HEK293 (cell line): ENCODE measurements around the gene C2.

ENCODE experiments used
- KLF1 ChIP-seq: fragments of 450-650 bp; formaldehyde crosslinking; IDR thresholded peaks from 2 replicates; pipeline ENCODE4 v1.5.1; 2016; ENCODE audit warnings: missing biosample characterization, missing genetic modification characterization
- KLF7 ChIP-seq: fragments of 450-650 bp; formaldehyde crosslinking; IDR thresholded peaks from 2 replicates; pipeline ENCODE4 v1.5.1; 2016; ENCODE audit warnings: missing biosample characterization, missing genetic modification characterization, borderline replicate concordance
- REST ChIP-seq: fragments of 450-650 bp; formaldehyde crosslinking; IDR thresholded peaks from 2 replicates; pipeline ENCODE4 v1.5.1; 2016; ENCODE audit warnings: missing biosample characterization, missing genetic modification characterization
- SP7 ChIP-seq: fragments of 450-650 bp; formaldehyde crosslinking; IDR thresholded peaks from 2 replicates; pipeline ENCODE4 v1.5.1; 2016; ENCODE audit warnings: missing biosample characterization, missing genetic modification characterization
- TCF7L2 ChIP-seq: IDR thresholded peaks from 2 replicates; pipeline ENCODE4 v1.6.1; 2011; ENCODE audit warnings: low read depth, mild to moderate bottlenecking, inconsistent platforms, low read length, moderate library complexity, borderline replicate concordance
- YY1 ChIP-seq: fragments of 450-650 bp; formaldehyde crosslinking; IDR thresholded peaks from 2 replicates; pipeline ENCODE4 v1.5.1; 2018; ENCODE audit warnings: missing biosample characterization, missing genetic modification characterization
- ZBTB10 ChIP-seq: fragments of 450-650 bp; formaldehyde crosslinking; IDR thresholded peaks from 2 replicates; pipeline ENCODE4 v1.5.1; 2016; ENCODE audit warnings: missing biosample characterization, missing genetic modification characterization
- ZFP69B ChIP-seq: fragments of 450-650 bp; formaldehyde crosslinking; IDR thresholded peaks from 2 replicates; pipeline ENCODE4 v1.5.1; 2016; ENCODE audit warnings: missing biosample characterization, missing genetic modification characterization
- ZIC2 ChIP-seq: fragments of 450-650 bp; formaldehyde crosslinking; IDR thresholded peaks from 2 replicates; pipeline ENCODE4 v1.5.1; 2016; ENCODE audit warnings: missing biosample characterization, missing genetic modification characterization
- ZNF10 ChIP-seq: fragments of 450-650 bp; formaldehyde crosslinking; IDR thresholded peaks from 2 replicates; pipeline ENCODE4 v1.5.1; 2017; ENCODE audit warnings: missing biosample characterization, missing genetic modification characterization
- ZNF266 ChIP-seq: fragments of 450-650 bp; formaldehyde crosslinking; IDR thresholded peaks from 2 replicates; pipeline ENCODE4 v1.5.1; 2016; ENCODE audit warnings: missing biosample characterization, missing genetic modification characterization, low read depth
- ZNF529 ChIP-seq: fragments of 450-650 bp; formaldehyde crosslinking; IDR thresholded peaks from 2 replicates; pipeline ENCODE4 v1.5.1; 2017; ENCODE audit warnings: missing genetic modification characterization, missing biosample characterization; ENCODE audit not compliant: insufficient replicate concordance
- ZNF585B ChIP-seq: fragments of 450-650 bp; formaldehyde crosslinking; IDR thresholded peaks from 2 replicates; pipeline ENCODE4 v1.5.1; 2016; ENCODE audit warnings: missing biosample characterization, missing genetic modification characterization
- ZNF629 ChIP-seq: fragments of 450-650 bp; formaldehyde crosslinking; IDR thresholded peaks from 2 replicates; pipeline ENCODE4 v1.5.1; 2017; ENCODE audit warnings: missing biosample characterization, missing genetic modification characterization
- ZNF677 ChIP-seq: fragments of 450-650 bp; IDR thresholded peaks from 2 replicates; pipeline ENCODE4 v1.5.0; 2018; ENCODE audit warnings: missing biosample characterization, mild to moderate bottlenecking, missing genetic modification characterization, moderate library complexity
- ZSCAN30 ChIP-seq: fragments of 450-650 bp; IDR thresholded peaks from 2 replicates; pipeline ENCODE4 v1.5.1; 2018; ENCODE audit warnings: missing biosample characterization, mild to moderate bottlenecking, missing genetic modification characterization, moderate library complexity
- ZSCAN5A ChIP-seq: fragments of 450-650 bp; formaldehyde crosslinking; IDR thresholded peaks from 2 replicates; pipeline ENCODE4 v1.5.1; 2016; ENCODE audit warnings: missing biosample characterization, missing genetic modification characterization
- TF ChIP-seq, protein P1 (sequence below): fragments of 450-650 bp; formaldehyde crosslinking; conservative IDR thresholded peaks from 2 replicates; pipeline ENCODE4 v1.5.1; 2016; ENCODE audit warnings: low read depth, missing biosample characterization, missing genetic modification characterization
- TF ChIP-seq, protein P2 (sequence below): fragments of 450-650 bp; formaldehyde crosslinking; IDR thresholded peaks from 2 replicates; pipeline ENCODE4 v1.5.1; 2016; ENCODE audit warnings: missing biosample characterization, missing genetic modification characterization
- TF ChIP-seq, protein P3 (sequence below): fragments of 450-650 bp; formaldehyde crosslinking; IDR thresholded peaks from 2 replicates; pipeline ENCODE4 v1.5.1; 2017; ENCODE audit warnings: missing biosample characterization, missing genetic modification characterization
- TF ChIP-seq, protein P4 (sequence below): fragments of 450-650 bp; formaldehyde crosslinking; IDR thresholded peaks from 2 replicates; pipeline ENCODE4 v1.5.1; 2016; ENCODE audit warnings: missing biosample characterization, missing genetic modification characterization

The C2 gene

GRCh38 chr6:31901953-31902643 is 25.4 kb upstream of the C2 start, which contains the start of gene ZBTB12 (continued):
- TF ChIP-seq, protein P1, sequence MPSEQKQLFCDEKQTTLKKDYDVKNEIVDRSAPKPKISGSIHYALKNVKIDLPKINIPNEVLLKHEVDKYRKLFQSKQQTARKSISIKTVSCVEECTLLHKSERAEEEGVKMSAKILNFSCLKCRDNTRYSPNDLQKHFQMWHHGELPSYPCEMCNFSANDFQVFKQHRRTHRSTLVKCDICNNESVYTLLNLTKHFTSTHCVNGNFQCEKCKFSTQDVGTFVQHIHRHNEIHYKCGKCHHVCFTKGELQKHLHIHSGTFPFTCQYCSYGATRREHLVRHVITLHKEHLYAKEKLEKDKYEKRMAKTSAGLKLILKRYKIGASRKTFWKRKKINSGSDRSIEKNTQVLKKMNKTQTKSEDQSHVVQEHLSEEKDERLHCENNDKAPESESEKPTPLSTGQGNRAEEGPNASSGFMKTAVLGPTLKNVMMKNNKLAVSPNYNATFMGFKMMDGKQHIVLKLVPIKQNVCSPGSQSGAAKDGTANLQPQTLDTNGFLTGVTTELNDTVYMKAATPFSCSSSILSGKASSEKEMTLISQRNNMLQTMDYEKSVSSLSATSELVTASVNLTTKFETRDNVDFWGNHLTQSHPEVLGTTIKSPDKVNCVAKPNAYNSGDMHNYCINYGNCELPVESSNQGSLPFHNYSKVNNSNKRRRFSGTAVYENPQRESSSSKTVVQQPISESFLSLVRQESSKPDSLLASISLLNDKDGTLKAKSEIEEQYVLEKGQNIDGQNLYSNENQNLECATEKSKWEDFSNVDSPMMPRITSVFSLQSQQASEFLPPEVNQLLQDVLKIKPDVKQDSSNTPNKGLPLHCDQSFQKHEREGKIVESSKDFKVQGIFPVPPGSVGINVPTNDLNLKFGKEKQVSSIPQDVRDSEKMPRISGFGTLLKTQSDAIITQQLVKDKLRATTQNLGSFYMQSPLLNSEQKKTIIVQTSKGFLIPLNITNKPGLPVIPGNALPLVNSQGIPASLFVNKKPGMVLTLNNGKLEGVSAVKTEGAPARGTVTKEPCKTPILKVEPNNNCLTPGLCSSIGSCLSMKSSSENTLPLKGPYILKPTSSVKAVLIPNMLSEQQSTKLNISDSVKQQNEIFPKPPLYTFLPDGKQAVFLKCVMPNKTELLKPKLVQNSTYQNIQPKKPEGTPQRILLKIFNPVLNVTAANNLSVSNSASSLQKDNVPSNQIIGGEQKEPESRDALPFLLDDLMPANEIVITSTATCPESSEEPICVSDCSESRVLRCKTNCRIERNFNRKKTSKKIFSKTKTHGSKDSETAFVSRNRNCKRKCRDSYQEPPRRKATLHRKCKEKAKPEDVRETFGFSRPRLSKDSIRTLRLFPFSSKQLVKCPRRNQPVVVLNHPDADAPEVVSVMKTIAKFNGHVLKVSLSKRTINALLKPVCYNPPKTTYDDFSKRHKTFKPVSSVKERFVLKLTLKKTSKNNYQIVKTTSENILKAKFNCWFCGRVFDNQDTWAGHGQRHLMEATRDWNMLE (tag by site-specific recombination) = no peak
- TF ChIP-seq KLF1 (tag by site-specific recombination) (no peak), YY1 (tag by site-specific recombination) (0 out of 2 replicates have a peak, but pooled peaks have one; percentile 20), ZFP69B (tag by site-specific recombination) (no peak), KLF7 (tag by site-specific recombination) (no peak), ZNF10 (tag by site-specific recombination) (no peak), ZSCAN30 (tag by site-specific recombination) (peak; percentile 90), ZSCAN5A (tag by site-specific recombination) (no peak), REST (no peak), ZIC2 (tag by site-specific recombination) (peak; percentile 83), ZNF266 (tag by site-specific recombination) (no peak), SP7 (tag by site-specific recombination) (peak; percentile 59), ZNF529 (no peak), ZNF629 (tag by site-specific recombination) (peak; percentile 56; the same call in 1 of the 2 replicates), ZNF677 (tag by site-specific recombination) (no peak), ZBTB10 (tag by site-specific recombination) (peak; percentile 98), TCF7L2 (no peak), ZNF585B (tag by site-specific recombination) (no peak)
- TF ChIP-seq, protein P2, sequence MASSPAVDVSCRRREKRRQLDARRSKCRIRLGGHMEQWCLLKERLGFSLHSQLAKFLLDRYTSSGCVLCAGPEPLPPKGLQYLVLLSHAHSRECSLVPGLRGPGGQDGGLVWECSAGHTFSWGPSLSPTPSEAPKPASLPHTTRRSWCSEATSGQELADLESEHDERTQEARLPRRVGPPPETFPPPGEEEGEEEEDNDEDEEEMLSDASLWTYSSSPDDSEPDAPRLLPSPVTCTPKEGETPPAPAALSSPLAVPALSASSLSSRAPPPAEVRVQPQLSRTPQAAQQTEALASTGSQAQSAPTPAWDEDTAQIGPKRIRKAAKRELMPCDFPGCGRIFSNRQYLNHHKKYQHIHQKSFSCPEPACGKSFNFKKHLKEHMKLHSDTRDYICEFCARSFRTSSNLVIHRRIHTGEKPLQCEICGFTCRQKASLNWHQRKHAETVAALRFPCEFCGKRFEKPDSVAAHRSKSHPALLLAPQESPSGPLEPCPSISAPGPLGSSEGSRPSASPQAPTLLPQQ (tag by site-specific recombination) = 0 out of 2 replicates have a peak, but pooled peaks have one; percentile 36
- TF ChIP-seq, protein P3, sequence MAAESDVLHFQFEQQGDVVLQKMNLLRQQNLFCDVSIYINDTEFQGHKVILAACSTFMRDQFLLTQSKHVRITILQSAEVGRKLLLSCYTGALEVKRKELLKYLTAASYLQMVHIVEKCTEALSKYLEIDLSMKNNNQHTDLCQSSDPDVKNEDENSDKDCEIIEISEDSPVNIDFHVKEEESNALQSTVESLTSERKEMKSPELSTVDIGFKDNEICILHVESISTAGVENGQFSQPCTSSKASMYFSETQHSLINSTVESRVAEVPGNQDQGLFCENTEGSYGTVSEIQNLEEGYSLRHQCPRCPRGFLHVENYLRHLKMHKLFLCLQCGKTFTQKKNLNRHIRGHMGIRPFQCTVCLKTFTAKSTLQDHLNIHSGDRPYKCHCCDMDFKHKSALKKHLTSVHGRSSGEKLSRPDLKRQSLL = no peak
- TF ChIP-seq, protein P4, sequence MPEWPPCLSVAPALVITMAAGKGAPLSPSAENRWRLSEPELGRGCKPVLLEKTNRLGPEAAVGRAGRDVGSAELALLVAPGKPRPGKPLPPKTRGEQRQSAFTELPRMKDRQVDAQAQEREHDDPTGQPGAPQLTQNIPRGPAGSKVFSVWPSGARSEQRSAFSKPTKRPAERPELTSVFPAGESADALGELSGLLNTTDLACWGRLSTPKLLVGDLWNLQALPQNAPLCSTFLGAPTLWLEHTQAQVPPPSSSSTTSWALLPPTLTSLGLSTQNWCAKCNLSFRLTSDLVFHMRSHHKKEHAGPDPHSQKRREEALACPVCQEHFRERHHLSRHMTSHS (tag by site-specific recombination) = no peak
